ENCODE measurements around the gene UACA.

DNA sequence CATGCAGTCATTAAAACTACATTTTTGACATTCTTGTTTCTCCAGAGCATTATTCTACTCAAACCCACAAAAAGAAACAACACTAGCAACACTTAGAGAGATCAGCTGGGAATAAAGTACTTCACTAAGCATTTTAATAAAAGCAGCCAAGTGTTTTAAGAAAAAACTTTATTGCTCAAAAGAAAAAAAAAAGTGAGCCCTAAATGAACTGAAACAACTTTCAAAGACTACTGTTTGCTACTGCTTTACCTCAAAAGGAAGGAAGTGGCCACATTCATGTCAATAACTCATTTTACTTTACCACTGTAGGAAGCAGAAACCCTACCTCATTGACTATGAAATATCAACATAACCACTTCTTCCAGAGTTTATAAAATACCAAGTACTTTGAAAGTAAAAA lies 91.3 kb downstream of the UACA start:
- TF ChIP-seq EZH2 (IDR thresholded peaks at IDR 0.05; ENCODE audit: low read depth, unreplicated experiment): no peak
- TF ChIP-seq, protein P1, sequence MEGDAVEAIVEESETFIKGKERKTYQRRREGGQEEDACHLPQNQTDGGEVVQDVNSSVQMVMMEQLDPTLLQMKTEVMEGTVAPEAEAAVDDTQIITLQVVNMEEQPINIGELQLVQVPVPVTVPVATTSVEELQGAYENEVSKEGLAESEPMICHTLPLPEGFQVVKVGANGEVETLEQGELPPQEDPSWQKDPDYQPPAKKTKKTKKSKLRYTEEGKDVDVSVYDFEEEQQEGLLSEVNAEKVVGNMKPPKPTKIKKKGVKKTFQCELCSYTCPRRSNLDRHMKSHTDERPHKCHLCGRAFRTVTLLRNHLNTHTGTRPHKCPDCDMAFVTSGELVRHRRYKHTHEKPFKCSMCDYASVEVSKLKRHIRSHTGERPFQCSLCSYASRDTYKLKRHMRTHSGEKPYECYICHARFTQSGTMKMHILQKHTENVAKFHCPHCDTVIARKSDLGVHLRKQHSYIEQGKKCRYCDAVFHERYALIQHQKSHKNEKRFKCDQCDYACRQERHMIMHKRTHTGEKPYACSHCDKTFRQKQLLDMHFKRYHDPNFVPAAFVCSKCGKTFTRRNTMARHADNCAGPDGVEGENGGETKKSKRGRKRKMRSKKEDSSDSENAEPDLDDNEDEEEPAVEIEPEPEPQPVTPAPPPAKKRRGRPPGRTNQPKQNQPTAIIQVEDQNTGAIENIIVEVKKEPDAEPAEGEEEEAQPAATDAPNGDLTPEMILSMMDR (conservative IDR thresholded peaks at IDR 0.05; ENCODE audit: low read depth in 2 of 2): no peak

Measured in GM23338 (cell line).